Tibial nerve (tissue), 4 donors: ENCODE results near the gene IER3. TPM values are rescaled to one million over a fixed set of nuclear protein-coding genes. Genes with fewer than 3 reads are reported as not detected.

Source experiments
- DNase-seq, 2 donors: peaks; one replicate each; pipeline ENCODE4 v3.0.0-alpha.2; 2019; ENCODE audit warnings: low spot score in 2 of 2
- H3K27ac ChIP-seq, 4 donors: fragments of 200-600 bp; sonication (generic) in 3 of 4; one replicate each; pipeline ENCODE4 v1.5.1; 2017 to 2019; ENCODE audit warnings: mild to moderate bottlenecking in 1 of 4
- H3K27me3 ChIP-seq, 2 donors: fragments of 200-600 bp; sonication (generic) in 1 of 2; one replicate each; pipeline versions ENCODE4 v1.5.1 to v1.6.0; 2017 to 2019
- H3K36me3 ChIP-seq, 3 donors: fragments of 200-600 bp; sonication (generic); one replicate each; pipeline ENCODE4 v1.5.1; 2018 to 2019
- H3K4me1 ChIP-seq, 4 donors: fragments of 200-600 bp; sonication (generic) in 3 of 4; one replicate each; pipeline ENCODE4 v1.5.1; 2017 to 2019
- H3K4me3 ChIP-seq, 4 donors: fragments of 200-600 bp; sonication (generic) in 3 of 4; one replicate each; pipeline ENCODE4 v1.5.1; 2017 to 2019; ENCODE audit warnings: mild to moderate bottlenecking in 1 of 4, moderate library complexity in 1 of 4
- H3K9me3 ChIP-seq, 4 donors: fragments of 200-600 bp; sonication (generic) in 3 of 4; one replicate each; pipeline ENCODE4 v1.5.1; 2017 to 2019
- CTCF ChIP-seq, 5 experiments: fragments of 200-600 bp in 3 of 5; fragments of 450-650 bp in 2 of 5; sonication (generic) in 3 of 5; IDR thresholded peaks; one replicate each; pipeline ENCODE4 v1.5.1; 2016 to 2019; ENCODE audit warnings: antibody characterized with exemption in 5 of 5, mild to moderate bottlenecking in 3 of 5, moderate library complexity in 2 of 5
- EP300 ChIP-seq, 2 donors: sonication (generic); formaldehyde crosslinking; IDR thresholded peaks; one replicate each; pipeline ENCODE4 v1.6.1; 2017; ENCODE audit warnings: antibody characterized with exemption in 2 of 2, mild to moderate bottlenecking in 1 of 2
- POLR2A ChIP-seq, 2 donors: fragments of 450-650 bp; IDR thresholded peaks; one replicate each; pipeline ENCODE4 v1.6.1; 2017; ENCODE audit warnings: antibody characterized with exemption in 2 of 2, mild to moderate bottlenecking in 2 of 2, moderate library complexity in 2 of 2
- WGBS, 2 donors: methylation state at CpG; one replicate each; pipeline ENCODE4 v1.1.5; 2018; 5-methylcytosine and 5-hydroxymethylcytosine counted together
- total RNA-seq, 4 donors: library from RNA; depleted of rRNA; stranded (reverse); fragments of >200 nt; gene quantifications; one replicate each; pipeline ENCODE4 v1.1.0, GENCODE V29; 2016

IER3 gene
- total RNA-seq, 4 donors from 2014 or later = 4.5 to 15.3 (median 8.0) TPM

GRCh38 chr6:30774701-30775100 lies 30.4 kb upstream of the IER3 start:
- peaks cover 0 to 24% (median 11%) of the 10 kb centered on the region in 4 donors for H3K4me1 ChIP-seq
- H3K27ac ChIP-seq = no peak overlapping the region
- no peaks in the 10 kb centered on the region for H3K9me3 ChIP-seq
- H3K4me3 ChIP-seq = no peak overlapping the region
- no peak for TF ChIP-seq CTCF (IDR thresholded peaks at IDR 0.05)
- no peaks in the 10 kb centered on the region for H3K36me3 ChIP-seq
- DNase-seq = no peak
- H3K27me3 ChIP-seq = no peaks in the 10 kb centered on the region
- WGBS, 2 donors = 77 to 83% methylated on average over 8 of the region's 8 CpGs

- no peaks in the 10 kb centered on the region for H3K9me3 ChIP-seq
- no peak overlapping the region for H3K27ac ChIP-seq
- DNase-seq = no peak
- peaks cover 0 to 15% (median 11%) of the 10 kb centered on the region in 4 donors for H3K4me1 ChIP-seq
- no peaks in the 10 kb centered on the region for H3K36me3 ChIP-seq
- WGBS, 2 donors = 85 to 87% methylated on average over 3 of the region's 3 CpGs
- H3K27me3 ChIP-seq = no peaks in the 10 kb centered on the region
- TF ChIP-seq POLR2A (IDR thresholded peaks at IDR 0.05) (no peak), CTCF (IDR thresholded peaks at IDR 0.05) (no peak), EP300 (IDR thresholded peaks at IDR 0.05) (no peak)
- H3K4me3 ChIP-seq = no peak overlapping the region
Observed at GRCh38 chr6:30770592-30770991, 26.2 kb upstream of the IER3 start.

- WGBS, 2 donors = 77 to 78% methylated on average over 5 of the region's 5 CpGs
- Histone ChIP-seq H3K4me3 (no peak overlapping the region), H3K36me3 (no peaks in the 10 kb centered on the region), H3K4me1 (peaks cover 0 to 15% (median 11%) of the 10 kb centered on the region in 4 donors), H3K27ac (peak overlapping the region in 1 of 4 donors; percentile 15), H3K9me3 (no peaks in the 10 kb centered on the region), H3K27me3 (no peaks in the 10 kb centered on the region)
- DNase-seq = no peak
- TF ChIP-seq EP300 (IDR thresholded peaks at IDR 0.05) (no peak), POLR2A (IDR thresholded peaks at IDR 0.05) (no peak), CTCF (IDR thresholded peaks at IDR 0.05) (no peak)
Observed at GRCh38 chr6:30769853-30770524, 25.6 kb upstream of the IER3 start.

GRCh38 chr6:30769088-30769852 lies 24.9 kb upstream of the IER3 start:
- Histone ChIP-seq H3K36me3 (no peaks in the 10 kb centered on the region), H3K9me3 (no peaks in the 10 kb centered on the region), H3K27me3 (no peaks in the 10 kb centered on the region), H3K4me1 (peaks cover 0 to 17% (median 11%) of the 10 kb centered on the region in 4 donors), H3K4me3 (no peak overlapping the region), H3K27ac (no peak overlapping the region)
- TF ChIP-seq EP300 (IDR thresholded peaks at IDR 0.05) (no peak), CTCF (IDR thresholded peaks at IDR 0.05) (no peak), POLR2A (IDR thresholded peaks at IDR 0.05) (no peak)
- DNase-seq = no peak
- 34 to 45% methylated on average over 16 of the region's 16 CpGs for WGBS, 2 donors

GRCh38 chr6:30768634-30769087 lies 24.3 kb upstream of the IER3 start:
- H3K4me1 ChIP-seq = peaks cover 0 to 23% (median 17%) of the 10 kb centered on the region in 4 donors
- no peaks in the 10 kb centered on the region for H3K27me3 ChIP-seq
- H3K27ac ChIP-seq = no peak overlapping the region
- no peak for DNase-seq
- H3K9me3 ChIP-seq = no peaks in the 10 kb centered on the region
- H3K4me3 ChIP-seq = no peak overlapping the region
- WGBS, 2 donors = 95 to 99% methylated on average over 4 of the region's 4 CpGs
- no peaks in the 10 kb centered on the region for H3K36me3 ChIP-seq
- no peak for TF ChIP-seq CTCF (IDR thresholded peaks at IDR 0.05)
- TF ChIP-seq POLR2A (IDR thresholded peaks at IDR 0.05) = no peak
- TF ChIP-seq EP300 (IDR thresholded peaks at IDR 0.05) = no peak
